GM19023 (cell line): Measurements from ENCODE around the gene EEF1A1.
"Not testable (repeated sequence)": the region's sequence is repeated elsewhere in the genome, so short reads cannot be mapped to it uniquely, and the experiment has no call there.

Experiments
- ATAC-seq: cut with Tn5 transposase; IDR thresholded peaks from one replicate; pipeline ENCODE4 v1.9.1; 2021; ENCODE audit warnings: mild to moderate bottlenecking, moderate library complexity; ENCODE audit not compliant: unreplicated experiment

The EEF1A1 gene

DNA sequence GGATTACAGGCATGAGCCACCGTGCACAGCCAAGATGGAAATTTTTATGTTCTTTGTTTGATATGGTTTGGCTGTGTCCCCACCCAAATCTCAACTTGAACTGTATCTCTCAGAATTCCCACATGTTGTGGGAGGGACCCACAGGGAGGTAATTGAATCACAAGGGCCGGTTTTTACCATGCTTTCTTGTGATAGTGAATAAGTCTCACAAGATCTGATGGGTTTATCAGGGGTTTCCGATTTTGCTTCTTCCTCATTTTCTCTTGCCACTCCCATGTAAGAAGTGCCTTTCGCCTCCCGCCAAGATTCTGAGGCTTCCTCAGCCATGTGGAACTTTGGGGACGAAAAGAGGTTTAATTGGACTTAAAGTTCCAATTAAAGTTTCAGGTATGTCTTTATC is 14.6 kb downstream of the EEF1A1 start:
- ATAC-seq: no peak

DNA sequence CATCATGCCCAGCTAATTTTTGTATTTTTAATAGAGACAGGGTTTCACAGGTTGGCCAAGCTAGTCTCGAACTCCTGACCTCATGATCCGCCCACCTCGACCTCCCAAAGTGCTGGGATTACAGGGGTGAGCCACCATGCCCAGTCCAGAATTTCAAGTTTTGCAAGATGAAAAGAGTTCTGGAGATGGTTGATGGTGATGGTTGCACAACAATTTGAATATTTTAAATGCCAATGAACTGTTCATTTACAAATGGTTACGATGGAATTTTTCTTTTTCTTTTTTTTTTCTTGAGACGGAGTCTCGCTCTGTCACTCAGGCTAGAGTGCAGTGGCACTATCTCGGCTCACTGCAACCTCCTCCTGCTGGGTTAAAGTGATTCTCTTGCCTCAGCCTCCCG is 15.1 kb downstream of the EEF1A1 start:
- not testable (repeated sequence) for ATAC-seq

DNA sequence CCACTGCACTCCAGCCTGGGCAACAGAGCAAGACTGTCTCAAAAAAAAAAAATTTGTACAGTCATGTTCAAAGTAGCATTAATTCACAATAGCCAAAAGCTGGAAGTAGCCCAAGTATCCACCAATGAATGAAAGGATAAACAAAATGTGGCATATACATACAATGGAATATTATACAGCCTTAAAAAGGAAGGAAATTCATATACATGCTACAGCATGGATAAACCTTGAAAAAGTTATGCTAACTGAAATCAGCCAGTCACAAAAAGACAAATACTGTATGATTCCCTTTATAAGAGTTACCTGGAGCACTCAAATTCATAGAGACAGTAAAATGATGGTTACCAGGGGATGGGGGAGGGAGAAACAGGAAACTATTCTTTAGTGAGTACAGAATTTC is 15.7 kb downstream of the EEF1A1 start:
- ATAC-seq: no peak

DNA sequence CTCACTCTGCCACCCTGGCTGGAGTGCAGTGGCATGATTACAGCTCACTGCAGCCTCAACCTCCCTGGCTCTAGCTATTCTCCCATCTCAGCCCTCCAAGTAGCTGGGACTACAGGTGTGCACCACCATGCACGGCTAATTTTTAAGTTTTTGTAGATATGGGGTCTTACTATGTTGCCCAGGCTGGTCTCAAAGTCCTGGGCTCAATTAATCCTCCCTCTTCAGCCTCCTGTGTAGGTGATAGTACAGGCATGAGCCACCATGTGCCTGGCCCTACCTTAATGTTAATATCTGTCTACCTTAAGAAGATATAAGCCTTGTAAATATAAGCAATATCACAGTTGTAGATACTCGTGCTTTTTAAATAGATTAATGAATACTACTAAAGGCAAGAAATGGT is 16.7 kb downstream of the EEF1A1 start:
- ATAC-seq: no peak

DNA sequence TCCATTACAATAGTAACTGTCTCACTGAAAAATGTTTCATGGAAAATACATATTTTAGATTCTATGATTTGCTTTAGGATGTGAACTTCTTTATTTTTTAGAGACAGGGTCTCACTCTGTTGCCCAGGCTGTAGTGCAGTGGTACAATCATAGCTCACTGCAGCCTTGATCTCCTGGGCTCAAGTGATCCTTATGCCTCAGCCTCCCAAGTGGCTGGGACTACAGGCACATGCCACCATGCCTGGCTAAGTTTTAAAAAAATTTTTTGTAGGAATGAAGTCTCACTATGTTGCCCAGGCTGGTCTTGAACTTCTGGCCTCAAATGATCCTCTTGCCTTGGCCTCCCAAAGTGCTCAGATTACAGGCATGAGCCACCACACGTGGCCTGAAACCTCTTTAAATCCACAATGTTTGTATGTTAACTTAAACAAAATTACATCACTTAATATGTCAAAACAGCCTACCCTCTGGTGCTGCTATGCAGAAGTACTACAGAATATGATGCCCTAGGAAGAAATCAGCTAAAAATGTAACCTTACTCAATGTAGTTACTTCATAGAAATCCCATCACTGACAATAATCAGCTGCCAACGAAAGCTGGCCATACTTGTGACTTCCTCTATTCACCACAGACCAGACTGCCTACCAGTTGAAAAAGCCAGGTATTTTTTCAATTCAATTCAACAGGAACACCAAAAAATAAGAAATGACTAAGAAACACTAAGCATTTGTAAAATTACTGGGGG is 17.6 kb downstream of the EEF1A1 start:
- ATAC-seq: no peak

DNA sequence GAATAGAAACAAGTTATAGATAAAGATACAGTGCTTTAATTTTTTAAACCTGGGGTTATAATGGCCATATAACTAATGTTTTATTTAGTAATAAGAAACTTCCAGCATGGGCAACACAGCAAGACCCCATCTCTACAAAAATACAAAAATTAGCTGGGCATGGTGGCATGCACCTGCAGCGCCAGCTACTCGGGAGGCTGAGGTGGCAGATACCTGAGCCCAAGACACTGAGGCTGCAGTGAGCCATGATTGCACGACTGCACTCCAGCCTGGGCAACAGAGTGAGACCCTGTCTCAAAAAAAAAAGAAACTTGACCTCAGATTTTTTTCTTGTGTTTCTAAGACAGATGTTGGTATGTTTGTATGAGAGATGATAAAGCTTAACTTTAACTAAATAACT is 22.9 kb downstream of the EEF1A1 start:
- ATAC-seq: no peak

DNA sequence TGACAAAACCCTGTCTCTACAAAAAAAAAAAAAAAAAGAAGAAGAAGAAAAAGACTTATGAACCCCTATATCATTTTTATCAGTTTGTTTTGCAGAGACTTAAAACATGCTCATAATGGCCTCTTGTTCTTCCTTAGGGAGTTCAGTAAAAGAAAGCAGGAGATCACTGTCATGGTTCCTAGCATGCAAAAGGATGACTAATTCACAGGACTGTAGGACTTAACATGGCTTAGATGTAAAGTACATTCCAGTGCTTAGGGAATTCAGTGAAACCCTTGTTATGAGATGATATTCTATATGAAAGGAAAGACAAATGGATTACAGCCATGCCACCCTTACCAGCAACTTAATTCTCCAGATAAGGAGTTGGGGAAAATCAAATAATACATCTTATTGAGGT is 29.5 kb downstream of the EEF1A1 start:
- no peak for ATAC-seq

DNA sequence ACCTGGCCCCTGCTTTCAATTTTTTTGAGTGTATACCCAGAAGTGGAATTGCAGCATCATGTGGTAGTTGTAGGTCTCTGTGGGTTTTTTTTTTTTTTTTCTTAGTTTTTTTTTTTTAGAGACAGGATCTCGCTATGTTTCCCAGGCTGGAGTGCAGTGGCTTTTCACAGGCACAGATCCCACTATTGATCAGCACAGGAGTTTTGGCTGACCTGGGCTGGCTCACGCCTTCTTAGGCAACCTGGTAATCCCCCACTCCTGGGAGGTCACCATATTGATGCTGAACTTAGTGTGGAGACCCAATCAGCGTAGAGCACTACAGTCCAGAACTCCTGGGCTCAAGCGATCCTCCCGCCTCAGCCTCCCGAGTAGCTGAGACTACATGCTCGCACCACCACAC is 33.4 kb downstream of the EEF1A1 start:
- no peak for ATAC-seq

DNA sequence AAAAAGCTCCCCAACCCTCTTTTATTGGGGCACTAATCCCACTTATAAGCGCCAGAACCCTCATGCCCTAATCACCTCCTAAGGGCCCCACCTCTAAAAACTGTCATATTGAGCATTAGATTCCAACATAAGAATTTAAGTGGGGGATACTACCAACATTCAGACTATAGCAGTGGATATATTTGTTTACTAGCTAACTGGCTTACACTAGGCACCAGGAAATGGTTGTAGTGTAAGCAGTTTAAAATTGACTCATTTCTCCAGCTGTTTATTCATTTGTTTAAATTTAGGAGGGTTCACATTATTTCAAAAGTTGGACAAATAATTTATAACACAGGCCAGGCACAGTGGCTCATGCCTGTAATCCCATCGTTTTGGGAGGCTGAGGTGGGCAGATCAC is 36.4 kb downstream of the EEF1A1 start:
- no peak for ATAC-seq

DNA sequence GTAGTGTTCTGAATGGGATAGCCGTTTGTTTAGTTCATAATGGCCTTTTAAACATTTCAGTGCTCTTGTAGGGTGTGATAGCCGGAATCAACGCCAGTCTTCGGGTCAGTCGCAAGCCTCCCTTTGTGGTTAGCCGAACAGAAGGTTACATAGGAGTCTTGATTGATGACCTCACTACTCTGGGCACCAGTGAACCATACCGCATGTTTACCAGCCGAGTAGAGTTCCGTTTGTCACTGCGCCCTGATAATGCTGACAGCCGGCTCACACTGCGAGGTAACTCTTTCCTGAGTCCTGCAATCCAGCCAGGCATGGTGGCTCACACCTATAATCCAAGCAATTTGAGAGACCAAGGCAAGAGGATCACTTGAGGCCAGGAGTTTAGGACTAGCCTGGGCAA is 38.9 kb downstream of the EEF1A1 start:
- ATAC-seq: no peak

DNA sequence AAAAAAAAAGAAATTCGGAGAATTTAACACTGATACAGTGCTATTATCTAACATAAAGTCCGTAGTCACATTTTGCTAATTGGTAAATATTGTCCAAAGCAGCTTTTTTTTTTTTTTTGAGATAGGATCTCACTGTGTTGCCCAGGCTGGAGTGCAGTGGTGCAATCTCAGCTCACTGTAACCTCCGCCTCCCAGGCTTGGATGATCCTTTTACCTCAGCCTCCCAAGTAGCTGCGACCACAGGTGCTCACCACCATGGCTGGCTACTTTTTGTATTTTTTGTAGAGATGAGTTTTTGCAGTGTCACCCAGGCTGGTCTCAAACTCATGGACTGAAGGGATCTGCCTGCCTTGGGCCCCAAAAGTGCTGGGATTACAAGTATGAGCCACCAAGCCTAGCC is 43.4 kb downstream of the EEF1A1 start:
- ATAC-seq: no peak

DNA sequence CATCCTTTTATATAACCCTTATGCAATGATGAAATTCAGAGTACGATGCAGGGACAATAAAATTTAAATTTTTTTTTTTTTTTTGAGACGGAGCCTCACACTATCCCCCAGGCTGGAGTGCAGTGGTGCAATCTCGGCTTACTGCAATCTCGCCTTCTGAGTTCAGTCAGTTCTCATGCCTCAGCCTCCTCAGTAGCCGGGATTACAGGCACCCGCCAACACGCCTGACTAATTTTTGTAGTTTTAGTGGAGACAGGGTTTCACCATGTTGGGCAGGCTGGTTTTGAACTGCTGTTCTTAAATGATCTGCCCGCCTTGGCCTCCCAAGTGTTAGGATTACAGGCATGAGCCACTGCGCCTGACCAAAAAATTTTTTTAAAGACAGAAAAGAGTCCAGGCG is 44.1 kb downstream of the EEF1A1 start:
- no peak for ATAC-seq

DNA sequence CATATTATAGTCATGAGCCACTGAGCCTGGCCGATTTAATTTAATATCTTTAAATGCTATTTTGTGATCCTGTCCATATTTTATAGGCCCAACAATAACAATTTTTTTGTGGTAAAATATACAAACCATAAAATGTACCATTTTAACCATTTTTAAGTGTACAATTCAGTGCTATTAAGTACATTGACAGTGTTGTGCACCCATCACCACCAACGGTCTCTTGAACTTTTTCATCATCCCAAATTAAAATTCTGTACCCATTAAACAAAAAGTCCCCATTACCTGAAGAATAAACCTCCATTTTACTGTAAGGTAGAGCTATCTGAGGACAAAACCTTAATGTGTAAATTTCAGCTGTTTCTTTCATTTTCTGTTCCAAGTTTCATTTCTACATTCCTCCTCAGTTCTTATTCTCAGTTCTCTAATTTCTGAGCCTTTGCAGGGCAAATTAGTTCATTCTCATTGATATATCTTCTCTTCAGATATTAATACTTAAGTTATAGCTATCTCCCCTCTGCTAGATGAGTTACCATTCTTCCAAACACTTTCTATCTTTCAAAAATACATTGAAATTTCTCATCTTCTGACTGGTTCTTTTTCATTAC is 49.0 kb downstream of the EEF1A1 start:
- peak; percentile 88 for ATAC-seq
